ENCODE data around the gene ABHD17C. TPM values are rescaled to one million over a fixed set of nuclear protein-coding genes. Genes with fewer than 3 reads are reported as not detected.

The ABHD17C gene
- total and polyA plus RNA-seq, 2 experiments from 2014 or later = 21.9 to 32.4 TPM

- Histone ChIP-seq H3K9me3 (ENCODE audit: low read depth) (no peaks in the 10 kb centered on the region), H3K4me1 (ENCODE audit: insufficient read depth) (peaks cover 10% of the 10 kb centered on the region), H3K4me2 (no peak overlapping the region), H3K79me2 (peaks cover 61% of the 10 kb centered on the region), H4K20me1 (ENCODE audit: insufficient read depth, poor library complexity, severe bottlenecking) (no peaks in the 10 kb centered on the region), H3K27ac (peak overlapping the region; percentile 5), H3K4me3 (no peak overlapping the region), H3K36me3 (replicated peaks; ENCODE audit: insufficient read depth, low read depth) (no peaks in the 10 kb centered on the region), H3K27me3 (no peaks in the 10 kb centered on the region), H3K9me2 (replicated peaks; ENCODE audit: insufficient read depth) (no peaks in the 10 kb centered on the region), H2AFZ (no peak overlapping the region)
- DNase-seq (ENCODE audit: low spot score) = no peak
- WGBS (ENCODE audit: low lambda C conversion rate, missing lambda C conversion rate) = 22% methylated on average over 1 of the region's 1 CpG
- no peak for TF ChIP-seq CTCF (IDR thresholded peaks at IDR 0.05; ENCODE audit: poor library complexity)
- no peak for TF ChIP-seq EZH2 (IDR thresholded peaks at IDR 0.05; ENCODE audit: borderline replicate concordance)
Measured at GRCh38 chr15:80744826-80745225, 49.7 kb downstream of the ABHD17C start.

- H3K27ac ChIP-seq = no peak overlapping the region
- peaks cover 60% of the 10 kb centered on the region for H3K79me2 ChIP-seq
- H4K20me1 ChIP-seq (ENCODE audit: insufficient read depth, poor library complexity, severe bottlenecking) = no peaks in the 10 kb centered on the region
- H3K4me3 ChIP-seq = no peak overlapping the region
- H3K27me3 ChIP-seq = no peaks in the 10 kb centered on the region
- no peaks in the 10 kb centered on the region for H3K36me3 ChIP-seq (replicated peaks; ENCODE audit: insufficient read depth, low read depth)
- no peaks in the 10 kb centered on the region for H3K9me3 ChIP-seq (ENCODE audit: low read depth)
- H2AFZ ChIP-seq = no peak overlapping the region
- WGBS (ENCODE audit: low lambda C conversion rate, missing lambda C conversion rate) = 96% methylated on average over 1 of the region's 1 CpG
- DNase-seq (ENCODE audit: low spot score) = no peak
- H3K9me2 ChIP-seq (replicated peaks; ENCODE audit: insufficient read depth) = no peaks in the 10 kb centered on the region
- H3K4me1 ChIP-seq (ENCODE audit: insufficient read depth) = peaks cover 10% of the 10 kb centered on the region
- no peak overlapping the region for H3K4me2 ChIP-seq
- TF ChIP-seq EZH2 (IDR thresholded peaks at IDR 0.05; ENCODE audit: borderline replicate concordance) (no peak), EZH2phosphoT487 (IDR thresholded peaks at IDR 0.05; ENCODE audit: low read depth, severe bottlenecking, unreplicated experiment) (no peak), CTCF (IDR thresholded peaks at IDR 0.05; ENCODE audit: poor library complexity) (no peak)
Measured at GRCh38 chr15:80745888-80746287, 50.8 kb downstream of the ABHD17C start.

GRCh38 chr15:80747317-80748053, 52.4 kb downstream of the ABHD17C start:
- Histone ChIP-seq H3K4me1 (ENCODE audit: insufficient read depth) (peaks cover 10% of the 10 kb centered on the region), H2AFZ (no peak overlapping the region), H3K4me3 (no peak overlapping the region), H3K79me2 (peaks cover 46% of the 10 kb centered on the region), H3K4me2 (no peak overlapping the region), H4K20me1 (ENCODE audit: insufficient read depth, poor library complexity, severe bottlenecking) (no peaks in the 10 kb centered on the region), H3K9me3 (ENCODE audit: low read depth) (no peaks in the 10 kb centered on the region), H3K9me2 (replicated peaks; ENCODE audit: insufficient read depth) (no peaks in the 10 kb centered on the region), H3K36me3 (replicated peaks; ENCODE audit: insufficient read depth, low read depth) (no peaks in the 10 kb centered on the region), H3K27ac (no peak overlapping the region), H3K27me3 (no peaks in the 10 kb centered on the region)
- no peak for DNase-seq (ENCODE audit: low spot score)
- peak; percentile 6 for TF ChIP-seq CTCF (IDR thresholded peaks at IDR 0.05; ENCODE audit: poor library complexity)
- no peak for TF ChIP-seq EZH2 (IDR thresholded peaks at IDR 0.05; ENCODE audit: borderline replicate concordance)
- WGBS (ENCODE audit: low lambda C conversion rate, missing lambda C conversion rate) = 55% methylated on average over 16 of the region's 16 CpGs
